ENCODE measurements around the gene PLEKHM3. TPM values are rescaled to one million over a fixed set of nuclear protein-coding genes. Genes with fewer than 3 reads are reported as not detected.

PLEKHM3 gene
- total and polyA plus RNA-seq, 2 experiments from 2014 or later = 4.9 to 6.6 TPM

DNA sequence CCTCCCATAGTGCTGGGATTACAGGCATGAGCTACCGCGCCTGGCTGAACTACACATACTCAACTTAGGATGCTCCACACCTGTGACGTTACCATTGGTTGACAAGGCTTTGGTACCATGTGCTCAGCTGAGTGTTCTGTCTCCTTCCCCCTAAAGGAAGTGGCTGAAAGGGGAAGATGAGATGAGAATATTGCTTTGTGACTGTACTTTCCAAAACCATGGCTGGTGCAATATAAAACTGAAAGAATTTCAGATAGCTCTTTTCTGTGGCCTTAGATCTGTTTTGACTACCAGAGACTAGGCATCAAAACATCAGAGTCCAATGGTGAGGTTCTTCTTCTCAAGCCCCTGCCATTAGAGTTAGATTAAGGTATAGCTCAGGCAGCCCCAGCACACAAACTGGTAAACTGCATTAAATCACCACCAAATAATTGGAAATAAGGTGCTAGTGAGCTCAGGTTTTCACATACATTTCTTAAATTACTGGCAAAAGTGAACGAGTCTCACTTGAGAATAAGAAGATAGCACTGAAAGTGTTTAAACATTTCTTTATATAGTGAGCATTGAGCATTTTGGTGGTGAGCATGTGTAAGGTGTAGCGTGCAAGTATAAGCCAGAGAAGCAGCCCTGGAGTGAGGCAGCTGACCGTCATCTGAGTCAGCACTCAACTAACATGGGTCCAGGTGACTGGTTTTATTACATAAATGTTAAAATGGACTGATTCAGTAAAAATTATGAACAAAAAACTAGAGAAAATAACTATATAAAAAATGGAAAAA is 142.1 kb downstream of the PLEKHM3 start:
- no peak for DNase-seq
- Histone ChIP-seq H3K36me3 (ENCODE audit: low read depth) (no peaks in the 10 kb centered on the region), H3K9me2 (ENCODE audit: insufficient read depth) (no peaks in the 10 kb centered on the region), H3K9ac (no peak overlapping the region), H4K20me1 (ENCODE audit: insufficient read depth) (no peaks in the 10 kb centered on the region), H3K4me1 (ENCODE audit: insufficient read depth) (peaks cover 14% of the 10 kb centered on the region), H3K9me3 (ENCODE audit: low read depth) (no peaks in the 10 kb centered on the region), H2AFZ (no peak overlapping the region), H3F3A (ENCODE audit: insufficient read depth) (peaks cover 11% of the 10 kb centered on the region), H3K4me3 (no peak overlapping the region), H3K27ac (no peak overlapping the region), H3K27me3 (replicated peaks; ENCODE audit: insufficient read depth) (no peaks in the 10 kb centered on the region), H3K79me2 (ENCODE audit: insufficient read depth) (no peaks in the 10 kb centered on the region), H3K4me2 (ENCODE audit: unreplicated experiment) (no peak overlapping the region)
- TF ChIP-seq EZH2phosphoT487 (IDR thresholded peaks at IDR 0.05; ENCODE audit: insufficient read depth, low read depth) (no peak), EZH2 (IDR thresholded peaks at IDR 0.05; ENCODE audit: insufficient read depth, poor library complexity, severe bottlenecking) (no peak)
- in situ Hi-C loops (cut with MboI) = no loop called here
- WGBS, 2 experiments (ENCODE audit: low coverage in 1 of 2, low lambda C conversion rate in 2 of 2, missing lambda C conversion rate in 2 of 2) = 92 to 96% methylated on average over 6 of the region's 6 CpGs

- no peak overlapping the region for H2AFZ ChIP-seq
- no peak overlapping the region for H3K4me2 ChIP-seq (ENCODE audit: unreplicated experiment)
- H3K4me1 ChIP-seq (ENCODE audit: insufficient read depth) = peaks cover 14% of the 10 kb centered on the region
- H3K36me3 ChIP-seq (ENCODE audit: low read depth) = no peaks in the 10 kb centered on the region
- H3F3A ChIP-seq (ENCODE audit: insufficient read depth) = peaks cover 11% of the 10 kb centered on the region
- H3K4me3 ChIP-seq = no peak overlapping the region
- no peak overlapping the region for H3K9ac ChIP-seq
- no peaks in the 10 kb centered on the region for H4K20me1 ChIP-seq (ENCODE audit: insufficient read depth)
- H3K9me2 ChIP-seq (ENCODE audit: insufficient read depth) = no peaks in the 10 kb centered on the region
- no peak overlapping the region for H3K27ac ChIP-seq
- H3K27me3 ChIP-seq (replicated peaks; ENCODE audit: insufficient read depth) = no peaks in the 10 kb centered on the region
- H3K9me3 ChIP-seq (ENCODE audit: low read depth) = no peaks in the 10 kb centered on the region
- no peak for DNase-seq
- in situ Hi-C loops (cut with MboI) = no loop called here
- TF ChIP-seq EZH2 (IDR thresholded peaks at IDR 0.05; ENCODE audit: insufficient read depth, poor library complexity, severe bottlenecking) (no peak), EZH2phosphoT487 (IDR thresholded peaks at IDR 0.05; ENCODE audit: insufficient read depth, low read depth) (no peak)
- H3K79me2 ChIP-seq (ENCODE audit: insufficient read depth) = no peaks in the 10 kb centered on the region
These were observed 143.4 kb downstream of the PLEKHM3 start for GRCh38 chr2:207881902-207882301.

DNA sequence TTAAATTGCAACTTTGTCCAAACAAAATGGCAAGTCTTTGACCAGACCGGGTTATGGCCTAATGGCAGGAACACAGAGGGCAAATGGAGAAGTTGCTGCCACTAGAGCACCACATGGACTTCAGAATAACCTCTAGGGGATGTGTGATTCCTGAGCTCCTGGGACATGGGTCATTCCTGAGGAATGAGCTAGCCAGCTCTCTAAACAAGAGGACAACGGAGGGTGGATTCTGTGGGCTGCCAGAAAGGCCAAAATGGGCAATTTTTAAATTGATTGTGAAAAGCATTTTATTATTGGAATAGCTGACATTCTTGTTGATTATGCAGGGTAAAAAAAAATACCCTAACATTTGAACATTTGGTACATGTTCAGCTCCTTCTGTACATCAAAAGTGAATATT is 145.8 kb downstream of the PLEKHM3 start:
- Histone ChIP-seq H3K79me2 (ENCODE audit: insufficient read depth) (no peaks in the 10 kb centered on the region), H2AFZ (no peak overlapping the region), H3K27ac (no peak overlapping the region), H3K4me1 (ENCODE audit: insufficient read depth) (peaks cover 14% of the 10 kb centered on the region), H3K36me3 (ENCODE audit: low read depth) (no peaks in the 10 kb centered on the region), H3K9me3 (ENCODE audit: low read depth) (no peaks in the 10 kb centered on the region), H4K20me1 (ENCODE audit: insufficient read depth) (no peaks in the 10 kb centered on the region), H3K4me3 (no peak overlapping the region), H3K27me3 (replicated peaks; ENCODE audit: insufficient read depth) (no peaks in the 10 kb centered on the region), H3F3A (ENCODE audit: insufficient read depth) (peaks cover 11% of the 10 kb centered on the region), H3K9me2 (ENCODE audit: insufficient read depth) (no peaks in the 10 kb centered on the region), H3K4me2 (ENCODE audit: unreplicated experiment) (no peak overlapping the region), H3K9ac (no peak overlapping the region)
- in situ Hi-C loops (cut with MboI) = no loop called here
- DNase-seq = peak; percentile 58
- WGBS, 2 experiments (ENCODE audit: low coverage in 1 of 2, low lambda C conversion rate in 2 of 2, missing lambda C conversion rate in 2 of 2) = 50% methylated on average over 2 of the region's 2 CpGs
- TF ChIP-seq EZH2 (IDR thresholded peaks at IDR 0.05; ENCODE audit: insufficient read depth, poor library complexity, severe bottlenecking) (no peak), EZH2phosphoT487 (IDR thresholded peaks at IDR 0.05; ENCODE audit: insufficient read depth, low read depth) (no peak)

GRCh38 chr2:207876842-207877535 is 148.3 kb downstream of the PLEKHM3 start:
- Histone ChIP-seq H3K4me2 (ENCODE audit: unreplicated experiment) (no peak overlapping the region), H3K27ac (no peak overlapping the region), H3K9ac (no peak overlapping the region), H2AFZ (no peak overlapping the region), H4K20me1 (ENCODE audit: insufficient read depth) (no peaks in the 10 kb centered on the region), H3K79me2 (ENCODE audit: insufficient read depth) (no peaks in the 10 kb centered on the region), H3K9me3 (ENCODE audit: low read depth) (no peaks in the 10 kb centered on the region), H3K9me2 (ENCODE audit: insufficient read depth) (no peaks in the 10 kb centered on the region), H3K4me3 (no peak overlapping the region), H3F3A (ENCODE audit: insufficient read depth) (peaks cover 11% of the 10 kb centered on the region), H3K36me3 (ENCODE audit: low read depth) (no peaks in the 10 kb centered on the region), H3K4me1 (ENCODE audit: insufficient read depth) (peaks cover 14% of the 10 kb centered on the region), H3K27me3 (replicated peaks; ENCODE audit: insufficient read depth) (no peaks in the 10 kb centered on the region)
- no peak for TF ChIP-seq EZH2phosphoT487 (IDR thresholded peaks at IDR 0.05; ENCODE audit: insufficient read depth, low read depth)
- TF ChIP-seq EZH2 (IDR thresholded peaks at IDR 0.05; ENCODE audit: insufficient read depth, poor library complexity, severe bottlenecking) = no peak
- WGBS, 2 experiments (ENCODE audit: low coverage in 1 of 2, low lambda C conversion rate in 2 of 2, missing lambda C conversion rate in 2 of 2) = 77 to 78% methylated on average over 4 of the region's 4 CpGs
- in situ Hi-C loops (cut with MboI) = no loop called here
- DNase-seq = peak; percentile 4
